ENCODE results near the gene LONP1. TPM values are rescaled to one million over a fixed set of nuclear protein-coding genes. Genes with fewer than 3 reads are reported as not detected.

The LONP1 gene
- total RNA-seq, 1 donor from 2014 or later = 64.4 TPM

DNA sequence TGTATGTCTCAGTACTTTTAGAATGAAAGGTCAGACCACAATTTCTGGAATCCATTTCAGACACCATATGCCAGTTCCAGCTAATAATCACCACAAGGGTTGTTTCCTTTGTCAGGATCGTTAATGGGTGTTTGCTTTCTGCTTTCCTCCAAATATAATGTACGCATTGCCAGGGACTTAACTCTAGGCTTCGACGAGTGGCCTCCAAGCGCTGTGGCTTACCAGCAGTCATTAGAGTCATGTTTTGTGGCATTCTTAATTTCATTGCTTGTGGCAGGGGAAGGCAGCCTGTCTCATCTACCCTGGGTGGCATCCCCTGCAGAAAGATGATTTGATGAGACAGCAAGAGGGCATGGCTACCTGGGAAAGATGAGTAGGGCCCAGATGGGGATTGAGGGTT, 74.5 kb downstream of the LONP1 start:
- Mint-ChIP-seq H3K27ac (ENCODE audit: unreplicated experiment) (no peak overlapping the region), H3K9me3 (ENCODE audit: unreplicated experiment) (no peaks in the 10 kb centered on the region), H3K36me3 (ENCODE audit: low read depth, unreplicated experiment) (peaks cover 62% of the 10 kb centered on the region), H3K4me3 (ENCODE audit: unreplicated experiment) (no peak overlapping the region), H3K4me1 (ENCODE audit: unreplicated experiment) (no peaks in the 10 kb centered on the region), H3K27me3 (ENCODE audit: unreplicated experiment) (peaks cover 2% of the 10 kb centered on the region)
- TF ChIP-seq, protein P1, sequence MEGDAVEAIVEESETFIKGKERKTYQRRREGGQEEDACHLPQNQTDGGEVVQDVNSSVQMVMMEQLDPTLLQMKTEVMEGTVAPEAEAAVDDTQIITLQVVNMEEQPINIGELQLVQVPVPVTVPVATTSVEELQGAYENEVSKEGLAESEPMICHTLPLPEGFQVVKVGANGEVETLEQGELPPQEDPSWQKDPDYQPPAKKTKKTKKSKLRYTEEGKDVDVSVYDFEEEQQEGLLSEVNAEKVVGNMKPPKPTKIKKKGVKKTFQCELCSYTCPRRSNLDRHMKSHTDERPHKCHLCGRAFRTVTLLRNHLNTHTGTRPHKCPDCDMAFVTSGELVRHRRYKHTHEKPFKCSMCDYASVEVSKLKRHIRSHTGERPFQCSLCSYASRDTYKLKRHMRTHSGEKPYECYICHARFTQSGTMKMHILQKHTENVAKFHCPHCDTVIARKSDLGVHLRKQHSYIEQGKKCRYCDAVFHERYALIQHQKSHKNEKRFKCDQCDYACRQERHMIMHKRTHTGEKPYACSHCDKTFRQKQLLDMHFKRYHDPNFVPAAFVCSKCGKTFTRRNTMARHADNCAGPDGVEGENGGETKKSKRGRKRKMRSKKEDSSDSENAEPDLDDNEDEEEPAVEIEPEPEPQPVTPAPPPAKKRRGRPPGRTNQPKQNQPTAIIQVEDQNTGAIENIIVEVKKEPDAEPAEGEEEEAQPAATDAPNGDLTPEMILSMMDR (IDR thresholded peaks at IDR 0.05; ENCODE audit: unreplicated experiment) = no peak
- no peak for DNase-seq (ENCODE audit: low spot score)

DNA sequence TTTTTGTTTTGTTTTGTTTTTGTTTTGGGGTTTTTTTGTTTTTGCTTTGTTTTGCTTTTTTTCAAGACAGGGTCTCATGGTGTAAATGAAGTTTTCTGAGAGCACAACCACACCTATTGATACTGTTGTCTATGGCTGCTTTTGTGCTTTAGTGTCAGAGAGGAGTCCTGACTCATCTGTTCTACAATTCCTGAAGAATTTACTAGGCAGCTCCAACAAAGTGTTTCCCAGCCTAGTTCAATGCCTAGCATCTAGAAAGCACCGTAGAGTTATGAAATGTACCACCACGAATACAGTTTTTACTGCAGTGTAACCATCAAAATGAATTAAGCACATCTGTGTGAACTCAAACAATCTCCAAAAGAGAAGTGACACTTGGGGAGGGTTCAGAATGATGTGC, 75.9 kb downstream of the LONP1 start:
- H3K27me3 Mint-ChIP-seq (ENCODE audit: unreplicated experiment) = peaks cover 2% of the 10 kb centered on the region
- no peaks in the 10 kb centered on the region for H3K4me1 Mint-ChIP-seq (ENCODE audit: unreplicated experiment)
- H3K36me3 Mint-ChIP-seq (ENCODE audit: low read depth, unreplicated experiment) = peaks cover 54% of the 10 kb centered on the region
- H3K9me3 Mint-ChIP-seq (ENCODE audit: unreplicated experiment) = no peaks in the 10 kb centered on the region
- H3K27ac Mint-ChIP-seq (ENCODE audit: unreplicated experiment) = no peak overlapping the region
- no peak for DNase-seq (ENCODE audit: low spot score)
- no peak overlapping the region for H3K4me3 Mint-ChIP-seq (ENCODE audit: unreplicated experiment)
- TF ChIP-seq, protein P1 (IDR thresholded peaks at IDR 0.05; ENCODE audit: unreplicated experiment) = no peak

DNA sequence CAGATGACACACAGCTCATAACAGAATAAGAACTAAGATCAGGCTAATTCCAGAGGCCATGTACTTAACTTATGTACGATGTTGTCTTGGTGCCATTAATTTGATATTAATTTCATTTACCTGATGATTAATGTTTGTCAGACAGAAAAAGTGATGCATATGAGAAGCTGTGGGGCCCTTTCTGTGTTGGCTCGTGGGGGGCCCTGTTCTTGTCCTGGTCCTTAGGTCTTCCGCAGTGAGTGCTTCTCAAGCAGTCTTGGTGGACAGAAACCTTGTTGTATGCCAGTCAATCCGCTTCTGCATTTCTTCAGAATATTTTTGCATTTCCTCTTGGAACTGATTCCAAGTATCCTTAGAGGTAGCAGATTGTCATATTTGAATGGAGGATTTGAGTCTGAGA, 76.9 kb downstream of the LONP1 start:
- no peak overlapping the region for H3K27ac Mint-ChIP-seq (ENCODE audit: unreplicated experiment)
- H3K9me3 Mint-ChIP-seq (ENCODE audit: unreplicated experiment) = no peaks in the 10 kb centered on the region

DNA sequence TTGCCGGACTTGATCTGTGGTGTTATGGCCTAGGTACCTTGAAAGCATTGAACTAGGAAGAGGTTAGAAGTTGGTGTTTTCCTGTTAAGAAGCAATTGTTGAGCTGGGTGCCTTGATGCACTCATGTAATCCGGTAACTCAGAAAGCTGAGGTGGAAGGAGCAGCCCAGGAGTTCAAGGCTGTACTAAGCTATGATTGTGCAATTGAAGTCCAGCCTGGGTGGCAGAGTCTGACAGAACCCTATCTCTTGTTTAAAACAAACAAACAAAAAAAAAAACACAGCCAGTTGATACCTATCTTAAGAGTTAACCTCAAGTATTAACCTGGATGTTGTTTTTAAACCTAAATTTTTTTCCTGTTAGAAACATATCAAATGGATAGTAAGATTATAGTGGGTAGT, 77.7 kb downstream of the LONP1 start:
- Mint-ChIP-seq H3K36me3 (ENCODE audit: low read depth, unreplicated experiment) (peaks cover 41% of the 10 kb centered on the region), H3K27me3 (ENCODE audit: unreplicated experiment) (peaks cover 1% of the 10 kb centered on the region), H3K4me3 (ENCODE audit: unreplicated experiment) (peak overlapping the region; percentile 12), H3K27ac (ENCODE audit: unreplicated experiment) (no peak overlapping the region), H3K9me3 (ENCODE audit: unreplicated experiment) (no peaks in the 10 kb centered on the region), H3K4me1 (ENCODE audit: unreplicated experiment) (no peaks in the 10 kb centered on the region)
- no peak for DNase-seq (ENCODE audit: low spot score)
- TF ChIP-seq, protein P1 (IDR thresholded peaks at IDR 0.05; ENCODE audit: unreplicated experiment) = no peak

More for the DNA sequence above, 76.9 kb downstream of the LONP1 start:
- Mint-ChIP-seq H3K4me3 (ENCODE audit: unreplicated experiment) (no peak overlapping the region), H3K36me3 (ENCODE audit: low read depth, unreplicated experiment) (peaks cover 49% of the 10 kb centered on the region), H3K4me1 (ENCODE audit: unreplicated experiment) (no peaks in the 10 kb centered on the region), H3K27me3 (ENCODE audit: unreplicated experiment) (peaks cover 2% of the 10 kb centered on the region)
- DNase-seq (ENCODE audit: low spot score) = no peak
- TF ChIP-seq, protein P1 (IDR thresholded peaks at IDR 0.05; ENCODE audit: unreplicated experiment) = no peak

Other genes with a start within 250 kb of the LONP1 start
- 0.33 TPM for gene TINCR, start 152.2 kb downstream of the LONP1 start, total RNA-seq (ENCODE audit: unreplicated experiment)
- gene SAFB2, start 97.4 kb downstream of the LONP1 start, total RNA-seq (ENCODE audit: unreplicated experiment) = 85.5 TPM
- gene SAFB, start 97.1 kb downstream of the LONP1 start, total RNA-seq (ENCODE audit: unreplicated experiment) = 113 TPM
- gene MICOS13, start 39.6 kb downstream of the LONP1 start, total RNA-seq (ENCODE audit: unreplicated experiment) = 23.6 TPM
- gene HSD11B1L, start 39.1 kb downstream of the LONP1 start, total RNA-seq (ENCODE audit: unreplicated experiment) = 11.8 TPM
- 910 TPM for gene RPL36, start 29.9 kb downstream of the LONP1 start, total RNA-seq (ENCODE audit: unreplicated experiment)
- gene CATSPERD, start 491 bp upstream of the LONP1 start, total RNA-seq (ENCODE audit: unreplicated experiment) = not detected
- gene PRR22, start 64.6 kb upstream of the LONP1 start, total RNA-seq (ENCODE audit: unreplicated experiment) = 2.2 TPM
- gene DUS3L, start 71.0 kb upstream of the LONP1 start, total RNA-seq (ENCODE audit: unreplicated experiment) = 16.2 TPM
- 0.56 TPM for gene NRTN, start 84.9 kb upstream of the LONP1 start, total RNA-seq (ENCODE audit: unreplicated experiment)
- 0.18 TPM for gene FUT6, start 119.6 kb upstream of the LONP1 start, total RNA-seq (ENCODE audit: unreplicated experiment)
- 1.4 TPM for gene FUT3, start 131.3 kb upstream of the LONP1 start, total RNA-seq (ENCODE audit: unreplicated experiment)
- not detected for gene FUT5, start 150.4 kb upstream of the LONP1 start, total RNA-seq (ENCODE audit: unreplicated experiment)
- 211 TPM for gene NDUFA11, start 183.6 kb upstream of the LONP1 start, total RNA-seq (ENCODE audit: unreplicated experiment)
- gene VMAC, start 184.7 kb upstream of the LONP1 start, total RNA-seq (ENCODE audit: unreplicated experiment) = 8.9 TPM
- 9.3 TPM for gene CAPS, start 194.1 kb upstream of the LONP1 start, total RNA-seq (ENCODE audit: unreplicated experiment)